ENCODE data around the gene CRYBA2.

Gene CRYBA2

DNA sequence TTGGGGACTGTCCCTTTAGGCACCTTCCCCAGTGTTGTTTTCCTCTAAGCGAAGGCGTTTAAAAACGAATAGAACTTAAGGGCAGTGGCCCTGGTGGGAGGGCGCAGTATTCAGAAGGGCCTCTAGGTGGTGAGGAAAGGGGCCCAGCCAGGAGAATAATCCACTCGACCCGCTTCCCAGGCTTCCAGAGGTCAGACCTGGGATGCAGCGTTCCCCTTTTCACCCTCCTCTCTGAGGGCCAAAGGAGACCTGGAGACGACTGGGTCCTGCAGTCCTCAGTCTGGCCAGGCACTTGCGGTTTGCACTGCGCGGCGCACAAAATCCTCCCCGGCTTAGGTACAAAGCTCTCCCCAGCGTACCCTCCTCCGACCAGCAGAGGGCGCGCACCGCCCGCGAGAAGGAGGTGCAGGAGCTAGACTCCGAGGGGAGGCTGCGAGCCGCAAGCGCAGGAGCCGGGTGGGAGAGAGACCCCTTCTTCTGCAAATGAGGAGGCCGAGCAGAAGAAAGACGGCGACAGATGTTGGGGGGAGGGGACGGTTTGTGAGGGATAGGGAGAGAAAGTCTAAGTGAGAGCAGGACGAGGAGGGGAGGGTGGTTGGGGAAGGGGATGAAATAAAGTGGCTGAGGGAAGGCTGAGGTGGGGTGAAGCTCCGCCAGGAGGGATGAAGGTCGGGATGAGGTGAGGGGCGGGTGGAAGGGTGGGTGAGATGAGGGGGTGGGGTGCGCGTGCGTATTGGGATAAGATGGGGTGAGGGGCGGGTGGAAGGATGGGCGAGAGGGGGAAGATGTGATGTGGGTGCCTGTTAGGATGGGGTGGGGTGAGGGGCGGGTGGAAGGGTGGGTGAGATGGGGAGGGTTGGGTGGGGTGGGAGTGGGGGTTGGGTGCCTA lies 13.1 kb downstream of the CRYBA2 start:
- H3K9me3 ChIP-seq: no peaks in the 10 kb centered on the region
- H3K27ac ChIP-seq: no peak overlapping the region
- H3K4me1 ChIP-seq (ENCODE audit: control insufficient read depth in 1 of 2, insufficient read depth in 1 of 2, low read depth in 1 of 2, low read length in 1 of 2): peaks cover 0 to 4% of the 10 kb centered on the region in 2 experiments
- no peaks in the 10 kb centered on the region for H3K36me3 ChIP-seq
- H3K27me3 ChIP-seq: peaks cover 100% of the 10 kb centered on the region
- TF ChIP-seq, protein P1, sequence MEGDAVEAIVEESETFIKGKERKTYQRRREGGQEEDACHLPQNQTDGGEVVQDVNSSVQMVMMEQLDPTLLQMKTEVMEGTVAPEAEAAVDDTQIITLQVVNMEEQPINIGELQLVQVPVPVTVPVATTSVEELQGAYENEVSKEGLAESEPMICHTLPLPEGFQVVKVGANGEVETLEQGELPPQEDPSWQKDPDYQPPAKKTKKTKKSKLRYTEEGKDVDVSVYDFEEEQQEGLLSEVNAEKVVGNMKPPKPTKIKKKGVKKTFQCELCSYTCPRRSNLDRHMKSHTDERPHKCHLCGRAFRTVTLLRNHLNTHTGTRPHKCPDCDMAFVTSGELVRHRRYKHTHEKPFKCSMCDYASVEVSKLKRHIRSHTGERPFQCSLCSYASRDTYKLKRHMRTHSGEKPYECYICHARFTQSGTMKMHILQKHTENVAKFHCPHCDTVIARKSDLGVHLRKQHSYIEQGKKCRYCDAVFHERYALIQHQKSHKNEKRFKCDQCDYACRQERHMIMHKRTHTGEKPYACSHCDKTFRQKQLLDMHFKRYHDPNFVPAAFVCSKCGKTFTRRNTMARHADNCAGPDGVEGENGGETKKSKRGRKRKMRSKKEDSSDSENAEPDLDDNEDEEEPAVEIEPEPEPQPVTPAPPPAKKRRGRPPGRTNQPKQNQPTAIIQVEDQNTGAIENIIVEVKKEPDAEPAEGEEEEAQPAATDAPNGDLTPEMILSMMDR (IDR thresholded peaks at IDR 0.05): peak; percentile 28
- H3K4me3 ChIP-seq (ENCODE audit: low read depth in 1 of 2, low read length in 1 of 2): no peak overlapping the region

DNA sequence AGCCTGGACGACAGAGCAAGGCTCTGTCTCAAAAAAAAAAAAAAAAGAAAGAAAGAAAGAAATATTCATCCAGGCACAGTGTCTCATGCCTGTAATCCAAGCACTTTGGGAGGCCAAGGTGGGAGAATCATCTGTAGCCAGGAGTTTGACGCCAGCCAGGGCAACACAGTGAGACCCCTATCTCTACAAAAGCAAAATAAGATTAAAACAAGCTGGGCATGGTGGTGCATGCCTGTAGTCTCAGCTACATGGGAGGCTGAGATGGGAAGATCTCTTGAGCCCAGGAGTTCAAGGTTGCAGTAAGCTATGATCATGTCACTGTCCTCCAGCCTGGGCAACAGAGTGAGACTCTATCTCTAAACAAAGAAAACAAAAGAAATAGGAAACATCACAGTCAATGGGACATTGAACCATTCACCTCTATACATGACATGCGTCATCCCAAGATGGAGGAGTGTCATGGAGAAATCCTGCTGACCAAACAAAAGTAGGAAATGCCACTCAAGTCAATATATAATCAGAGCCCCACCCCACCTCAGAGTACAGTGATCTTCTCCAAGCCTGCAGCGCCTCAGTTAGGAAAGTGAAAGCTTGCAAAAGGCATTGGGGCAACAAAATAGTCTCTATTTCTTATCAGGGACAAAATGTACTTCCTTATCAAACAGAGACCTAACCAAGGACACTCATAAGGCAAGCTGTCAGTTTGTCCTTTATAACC lies 18.0 kb downstream of the CRYBA2 start:
- TF ChIP-seq, protein P1 (IDR thresholded peaks at IDR 0.05): no peak
- Histone ChIP-seq H3K4me1 (ENCODE audit: control insufficient read depth in 1 of 2, insufficient read depth in 1 of 2, low read depth in 1 of 2, low read length in 1 of 2) (no peaks in the 10 kb centered on the region), H3K27ac (no peak overlapping the region), H3K36me3 (no peaks in the 10 kb centered on the region), H3K4me3 (ENCODE audit: low read depth in 1 of 2, low read length in 1 of 2) (no peak overlapping the region), H3K27me3 (peaks cover 93% of the 10 kb centered on the region), H3K9me3 (no peaks in the 10 kb centered on the region)

DNA sequence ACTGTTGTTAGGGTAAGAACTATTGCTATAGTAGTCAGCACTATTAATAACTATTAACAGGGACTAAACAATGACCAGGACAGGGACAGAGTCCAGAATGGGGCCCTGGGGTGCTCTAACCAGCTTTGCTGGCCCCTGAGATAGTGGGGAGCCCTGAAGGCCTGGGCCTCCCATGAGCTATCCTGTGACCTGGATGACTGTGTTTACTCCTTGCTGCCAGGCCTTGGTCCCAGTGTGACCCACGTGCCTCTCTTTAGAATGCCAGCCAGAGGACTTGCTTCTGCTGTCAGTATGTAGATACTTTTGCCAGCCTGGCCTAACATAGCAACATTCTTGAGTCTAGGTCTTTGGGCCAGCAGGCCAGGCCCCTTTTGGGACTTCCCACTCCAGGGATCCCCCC lies 22.3 kb downstream of the CRYBA2 start:
- peaks cover 89% of the 10 kb centered on the region for H3K27me3 ChIP-seq
- H3K36me3 ChIP-seq: no peaks in the 10 kb centered on the region
- H3K4me1 ChIP-seq (ENCODE audit: control insufficient read depth in 1 of 2, insufficient read depth in 1 of 2, low read depth in 1 of 2, low read length in 1 of 2): no peaks in the 10 kb centered on the region
- H3K27ac ChIP-seq: no peak overlapping the region
- no peaks in the 10 kb centered on the region for H3K9me3 ChIP-seq
- TF ChIP-seq, protein P1 (IDR thresholded peaks at IDR 0.05): no peak
- no peak overlapping the region for H3K4me3 ChIP-seq (ENCODE audit: low read depth in 1 of 2, low read length in 1 of 2)

DNA sequence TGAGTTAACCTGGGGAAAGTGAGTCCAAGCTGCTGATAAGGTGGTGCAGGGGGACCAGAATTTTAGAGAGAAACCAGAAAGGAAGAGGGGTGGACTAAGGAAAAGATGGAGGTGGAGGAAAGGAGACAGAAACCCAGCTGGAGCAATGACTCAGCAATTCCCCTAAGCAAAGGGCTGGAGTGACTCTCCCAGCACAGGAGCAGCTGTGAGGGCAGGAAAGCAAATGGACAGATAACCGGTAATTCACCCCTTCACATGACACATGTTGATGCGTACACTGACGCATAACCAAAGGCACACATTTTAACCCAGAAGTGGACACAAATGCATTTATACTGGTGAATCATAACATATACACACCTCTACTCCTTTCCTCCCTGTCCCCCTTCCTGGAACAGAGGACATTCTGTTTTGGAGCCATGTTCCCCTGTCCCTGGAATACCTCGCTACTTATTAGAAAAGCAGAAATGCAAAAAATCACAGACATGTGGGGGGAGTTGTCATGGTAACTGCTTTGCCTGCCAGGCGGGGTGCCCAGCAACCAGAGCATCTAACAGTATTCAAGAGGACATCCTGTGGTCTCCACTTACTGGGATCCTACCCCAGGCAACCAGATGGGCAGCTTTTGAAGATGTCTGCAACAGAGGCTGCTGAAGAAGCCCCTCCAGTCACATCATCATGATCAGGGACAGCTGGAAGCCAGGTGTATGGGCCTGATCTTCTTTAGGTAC lies 29.0 kb downstream of the CRYBA2 start:
- H3K36me3 ChIP-seq: no peaks in the 10 kb centered on the region
- no peaks in the 10 kb centered on the region for H3K9me3 ChIP-seq
- H3K4me3 ChIP-seq (ENCODE audit: low read depth in 1 of 2, low read length in 1 of 2): no peak overlapping the region
- H3K27me3 ChIP-seq: peaks cover 96% of the 10 kb centered on the region
- no peak overlapping the region for H3K27ac ChIP-seq
- TF ChIP-seq, protein P1 (IDR thresholded peaks at IDR 0.05): no peak
- H3K4me1 ChIP-seq (ENCODE audit: control insufficient read depth in 1 of 2, insufficient read depth in 1 of 2, low read depth in 1 of 2, low read length in 1 of 2): peaks cover 0 to 4% of the 10 kb centered on the region in 2 experiments

DNA sequence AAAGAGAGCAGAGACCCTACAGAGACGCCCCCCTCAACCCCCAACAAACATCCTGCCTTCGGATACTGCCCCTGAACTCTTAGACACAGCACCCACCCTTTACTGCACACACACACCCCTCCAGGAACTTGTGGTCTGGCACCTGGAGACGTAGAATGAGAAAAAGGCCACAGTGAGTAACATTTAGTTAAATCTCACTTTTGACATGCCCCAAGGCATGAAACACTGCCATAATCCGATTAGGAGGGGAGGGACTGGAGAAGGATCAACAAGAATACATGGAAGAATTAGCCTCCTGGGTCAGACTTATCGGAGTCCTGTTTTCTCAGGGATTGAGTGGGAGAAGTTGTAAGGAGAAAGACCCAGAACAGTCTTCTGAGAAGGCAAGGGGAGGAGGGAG lies 29.6 kb downstream of the CRYBA2 start:
- TF ChIP-seq, protein P1 (IDR thresholded peaks at IDR 0.05): no peak
- peaks cover 96% of the 10 kb centered on the region for H3K27me3 ChIP-seq
- no peak overlapping the region for H3K4me3 ChIP-seq (ENCODE audit: low read depth in 1 of 2, low read length in 1 of 2)
- H3K36me3 ChIP-seq: no peaks in the 10 kb centered on the region
- H3K9me3 ChIP-seq: no peaks in the 10 kb centered on the region
- no peak overlapping the region for H3K27ac ChIP-seq
- peaks cover 0 to 4% of the 10 kb centered on the region in 2 experiments for H3K4me1 ChIP-seq (ENCODE audit: control insufficient read depth in 1 of 2, insufficient read depth in 1 of 2, low read depth in 1 of 2, low read length in 1 of 2)

Measured in neutrophil (primary cell).